ENCODE results near the gene MAP3K1. TPM values are rescaled to one million over a fixed set of nuclear protein-coding genes. Genes with fewer than 3 reads are reported as not detected.

MAP3K1 gene
- total and polyA plus RNA-seq, 3 experiments from 2014 or later: 18.1 to 34.6 (median 18.7) TPM

DNA sequence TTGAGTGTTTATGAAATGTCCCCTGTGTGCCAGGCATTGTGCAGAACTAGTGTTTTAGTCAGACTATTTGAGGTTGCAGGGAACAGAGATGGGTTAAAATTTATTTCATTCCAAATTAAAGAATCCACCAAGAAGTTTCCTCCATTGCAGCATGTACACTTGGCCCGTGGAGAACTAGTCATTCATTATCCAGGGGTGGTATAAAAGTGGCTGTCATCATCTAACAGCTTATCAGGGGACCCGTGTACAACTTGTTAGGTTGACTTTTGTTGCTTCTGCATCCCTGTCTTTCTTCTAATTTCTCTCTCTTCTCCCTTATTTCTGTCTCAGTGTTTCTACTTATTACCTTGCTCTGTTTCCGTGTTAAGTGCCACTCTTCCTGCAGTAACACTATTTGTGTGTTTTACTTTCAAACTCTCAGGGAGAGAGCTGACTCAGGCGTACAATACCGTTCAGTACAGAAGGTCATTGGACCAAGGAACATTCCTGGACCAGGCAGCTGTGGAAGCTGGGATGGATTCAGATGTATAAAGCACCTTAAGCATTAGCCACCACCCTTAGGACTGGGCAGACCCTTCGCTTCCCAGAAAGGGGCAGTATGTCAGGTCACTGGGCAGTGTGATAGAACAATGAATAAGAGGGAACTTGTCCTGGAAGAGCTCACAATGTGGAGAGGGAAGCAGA, 36.1 kb downstream of the MAP3K1 start:
- no peak for DNase-seq
- CTCF ChIA-PET: interaction anchor here (1.8 kb wide), 1 partner anchor 13 kb away, joined by 7 read pairs; no protein-coding TSS in a partner anchor
- no peaks in the 10 kb centered on the region for H3K9me3 ChIP-seq (ENCODE audit: low read length)
- Mint-ChIP-seq H3K27ac (peak overlapping the region in 7 of 8 donors; percentile 8 to 83 (median 71)), H3K9me3 (no peaks in the 10 kb centered on the region), H3K27me3 (no peaks in the 10 kb centered on the region), H3K4me1 (peaks cover 79 to 95% (median 93%) of the 10 kb centered on the region in 3 donors), H3K4me3 (peak overlapping the region in 6 of 7 donors; percentile 10 to 86 (median 68)), H3K36me3 (peaks cover 0 to 1% (median 1%) of the 10 kb centered on the region in 3 donors)
- peaks cover 90% of the 10 kb centered on the region for H3K4me1 ChIP-seq (ENCODE audit: insufficient read depth, low read length)
- POLR2A ChIA-PET: no interaction called here
- H3K27ac ChIP-seq (ENCODE audit: low read depth, low read length): no peak overlapping the region
- no peaks in the 10 kb centered on the region for H3K27me3 ChIP-seq (ENCODE audit: insufficient read depth, low read length, poor library complexity, severe bottlenecking)
- no peaks in the 10 kb centered on the region for H3K36me3 ChIP-seq (ENCODE audit: insufficient read depth, low read length)
- no peak overlapping the region for H3K4me3 ChIP-seq (ENCODE audit: low read length)

DNA sequence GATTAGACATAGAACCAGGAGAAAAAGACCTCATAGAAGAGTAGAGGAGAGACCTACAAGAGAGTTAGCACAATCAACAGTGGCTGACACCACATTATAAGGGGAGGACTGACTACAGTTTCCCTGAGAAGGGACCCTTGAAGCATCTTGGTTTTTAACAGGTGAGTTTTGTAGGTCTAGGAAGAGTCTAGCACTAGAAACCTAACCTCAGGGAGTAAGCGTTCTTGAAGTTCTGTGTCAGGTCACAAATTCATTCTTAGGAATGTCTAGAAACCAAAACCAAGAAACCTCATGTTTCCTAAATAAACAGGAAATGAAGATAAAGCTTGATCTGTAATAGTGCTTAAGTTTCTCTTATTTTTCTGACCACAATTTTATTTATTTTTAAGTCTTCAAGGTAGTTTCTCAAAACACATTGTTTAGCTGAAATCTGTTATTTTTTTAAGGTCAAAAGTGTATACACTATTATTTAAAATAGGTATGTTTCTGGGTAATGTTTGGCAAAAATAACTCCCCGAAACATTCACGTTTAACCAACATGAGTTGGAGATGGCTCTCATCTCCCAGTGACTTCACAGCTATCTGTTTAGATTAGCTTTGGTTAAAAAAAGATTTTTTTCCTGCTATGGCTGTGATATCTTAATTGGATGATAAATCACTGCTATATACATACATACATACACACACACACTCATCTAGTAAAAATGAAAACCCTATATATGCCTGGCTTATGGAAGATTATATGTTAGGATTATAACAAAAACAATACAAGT, 37.1 kb downstream of the MAP3K1 start:
- no peaks in the 10 kb centered on the region for H3K27me3 Mint-ChIP-seq
- ChIA-PET CTCF (interaction anchor here (1.8 kb wide), 1 partner anchor 14 kb away, joined by 7 read pairs; no protein-coding TSS in a partner anchor), POLR2A (no interaction called here)
- Histone ChIP-seq H3K9me3 (ENCODE audit: low read length) (no peaks in the 10 kb centered on the region), H3K4me3 (ENCODE audit: low read length) (peak overlapping the region; percentile 3), H3K27me3 (ENCODE audit: insufficient read depth, low read length, poor library complexity, severe bottlenecking) (no peaks in the 10 kb centered on the region), H3K36me3 (ENCODE audit: insufficient read depth, low read length) (no peaks in the 10 kb centered on the region), H3K4me1 (ENCODE audit: insufficient read depth, low read length) (peaks cover 80% of the 10 kb centered on the region), H3K27ac (ENCODE audit: low read depth, low read length) (no peak overlapping the region)
- H3K4me3 Mint-ChIP-seq: peak overlapping the region; percentile 8 to 86 (median 65)
- no peaks in the 10 kb centered on the region for H3K9me3 Mint-ChIP-seq
- H3K27ac Mint-ChIP-seq: peak overlapping the region; percentile 8 to 83 (median 68)
- DNase-seq: no peak
- peaks cover 78 to 95% (median 92%) of the 10 kb centered on the region in 3 donors for H3K4me1 Mint-ChIP-seq
- peaks cover 0 to 4% (median 0%) of the 10 kb centered on the region in 3 donors for H3K36me3 Mint-ChIP-seq

DNA sequence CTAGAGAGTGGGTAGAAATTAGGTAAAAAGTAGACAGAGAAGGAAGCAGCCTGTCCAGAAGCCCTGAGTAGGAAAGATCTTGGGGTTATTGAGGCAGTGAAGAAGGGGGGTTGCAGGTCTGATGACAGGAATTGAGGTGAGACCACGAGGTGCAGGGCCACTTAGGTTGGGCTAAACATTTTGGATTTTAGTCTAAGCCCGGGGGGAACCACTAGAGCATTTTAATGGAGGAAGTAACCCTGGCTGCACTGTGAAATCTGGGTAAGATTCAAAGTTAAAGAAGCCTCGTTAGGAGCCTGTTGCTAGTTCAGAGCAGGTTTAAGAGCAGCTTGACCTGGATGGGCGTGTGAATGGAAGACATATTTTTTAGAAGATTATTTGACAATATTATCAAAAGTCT, 38.3 kb downstream of the MAP3K1 start:
- CTCF ChIA-PET: no interaction called here
- peak overlapping the region; percentile 2 to 53 (median 21) for H3K4me3 Mint-ChIP-seq

DNA sequence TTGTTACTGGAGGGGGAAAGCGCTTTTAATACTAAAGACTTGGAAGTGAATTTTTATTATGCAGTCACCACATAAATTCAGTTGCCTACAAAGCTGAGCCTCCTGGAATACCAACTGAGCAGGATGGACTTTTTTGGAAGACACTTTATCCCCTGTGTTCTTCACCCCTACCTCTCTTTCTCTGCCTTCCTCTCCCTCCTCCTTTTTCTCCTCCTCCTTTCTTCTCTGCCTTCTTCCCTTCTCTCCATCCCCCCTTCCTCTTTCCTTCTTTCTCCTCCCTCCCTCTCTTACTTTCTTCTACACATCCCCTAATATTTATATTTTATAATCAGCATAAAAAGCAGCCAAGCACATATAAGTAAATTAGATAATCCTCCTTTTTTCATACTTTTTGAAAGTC, 39.6 kb downstream of the MAP3K1 start:
- H3K27ac Mint-ChIP-seq: peak overlapping the region in 5 of 8 donors; percentile 25 to 91 (median 54)
- no peak overlapping the region for H3K27ac ChIP-seq (ENCODE audit: low read depth, low read length)
- H3K27me3 ChIP-seq (ENCODE audit: insufficient read depth, low read length, poor library complexity, severe bottlenecking): no peaks in the 10 kb centered on the region
- H3K4me3 Mint-ChIP-seq: peak overlapping the region in 3 of 7 donors; percentile 0 to 36 (median 15)
- ChIA-PET POLR2A (no interaction called here), CTCF (interaction anchor here (0.7 kb wide), 1 partner anchor 16 kb away, joined by 3 read pairs; no protein-coding TSS in a partner anchor)
- H3K36me3 Mint-ChIP-seq: peaks cover 0 to 24% (median 2%) of the 10 kb centered on the region in 3 donors
- peaks cover 3% of the 10 kb centered on the region for H3K36me3 ChIP-seq (ENCODE audit: insufficient read depth, low read length)
- H3K4me3 ChIP-seq (ENCODE audit: low read length): no peak overlapping the region
- H3K27me3 Mint-ChIP-seq: no peaks in the 10 kb centered on the region
- H3K9me3 Mint-ChIP-seq: no peaks in the 10 kb centered on the region
- H3K4me1 ChIP-seq (ENCODE audit: insufficient read depth, low read length): peaks cover 56% of the 10 kb centered on the region
- no peak for DNase-seq
- H3K4me1 Mint-ChIP-seq: peaks cover 58 to 85% (median 74%) of the 10 kb centered on the region in 3 donors
- no peaks in the 10 kb centered on the region for H3K9me3 ChIP-seq (ENCODE audit: low read length)

More for the DNA sequence above, 38.3 kb downstream of the MAP3K1 start:
- DNase-seq: no peak
- H3K36me3 Mint-ChIP-seq: peaks cover 0 to 15% (median 2%) of the 10 kb centered on the region in 3 donors
- H3K36me3 ChIP-seq (ENCODE audit: insufficient read depth, low read length): no peaks in the 10 kb centered on the region
- peak overlapping the region in 6 of 8 donors; percentile 19 to 51 (median 42) for H3K27ac Mint-ChIP-seq
- peaks cover 69 to 94% (median 85%) of the 10 kb centered on the region in 3 donors for H3K4me1 Mint-ChIP-seq
- H3K27me3 Mint-ChIP-seq: no peaks in the 10 kb centered on the region
- H3K4me3 ChIP-seq (ENCODE audit: low read length): no peak overlapping the region
- H3K27ac ChIP-seq (ENCODE audit: low read depth, low read length): no peak overlapping the region
- H3K9me3 ChIP-seq (ENCODE audit: low read length): no peaks in the 10 kb centered on the region
- peaks cover 68% of the 10 kb centered on the region for H3K4me1 ChIP-seq (ENCODE audit: insufficient read depth, low read length)
- no peaks in the 10 kb centered on the region for H3K27me3 ChIP-seq (ENCODE audit: insufficient read depth, low read length, poor library complexity, severe bottlenecking)
- H3K9me3 Mint-ChIP-seq: no peaks in the 10 kb centered on the region
- POLR2A ChIA-PET: no interaction called here

DNA sequence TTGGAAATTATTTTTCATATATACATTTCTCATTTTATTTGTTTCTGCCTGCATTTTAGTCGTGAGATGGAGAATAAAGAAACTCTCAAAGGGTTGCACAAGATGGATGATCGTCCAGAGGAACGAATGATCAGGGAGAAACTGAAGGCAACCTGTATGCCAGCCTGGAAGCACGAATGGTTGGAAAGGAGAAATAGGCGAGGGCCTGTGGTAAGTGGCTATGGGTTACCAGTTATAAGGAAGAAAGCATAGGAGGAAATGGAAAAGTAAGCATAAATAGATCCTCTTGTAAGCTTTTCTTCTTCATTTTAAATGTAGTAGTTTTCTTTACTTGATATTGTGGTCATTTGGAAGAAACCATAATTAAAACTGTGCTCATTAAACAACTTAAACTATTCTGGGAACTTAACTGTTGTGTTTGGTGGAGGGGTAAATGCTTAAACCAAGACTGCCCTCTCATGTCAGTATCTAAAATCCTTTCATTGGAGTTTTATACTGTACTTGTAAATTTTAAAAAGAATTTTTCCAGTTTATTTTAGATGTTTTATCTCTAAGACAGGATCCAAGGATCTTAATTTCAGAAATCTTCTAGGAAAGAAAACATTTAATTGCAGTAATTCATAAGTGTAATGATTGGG, 41.3 kb downstream of the MAP3K1 start:
- peaks cover 5% of the 10 kb centered on the region for H3K36me3 ChIP-seq (ENCODE audit: insufficient read depth, low read length)
- H3K27ac Mint-ChIP-seq: peak overlapping the region in 3 of 8 donors; percentile 4 to 68 (median 42)
- H3K27me3 ChIP-seq (ENCODE audit: insufficient read depth, low read length, poor library complexity, severe bottlenecking): no peaks in the 10 kb centered on the region
- no peaks in the 10 kb centered on the region for H3K9me3 ChIP-seq (ENCODE audit: low read length)
- peaks cover 38% of the 10 kb centered on the region for H3K4me1 ChIP-seq (ENCODE audit: insufficient read depth, low read length)
- H3K27me3 Mint-ChIP-seq: no peaks in the 10 kb centered on the region
- DNase-seq: no peak
- H3K4me1 Mint-ChIP-seq: peaks cover 51 to 76% (median 65%) of the 10 kb centered on the region in 3 donors
- no peaks in the 10 kb centered on the region for H3K9me3 Mint-ChIP-seq
- POLR2A ChIA-PET: no interaction called here
- H3K36me3 Mint-ChIP-seq: peaks cover 0 to 36% (median 9%) of the 10 kb centered on the region in 3 donors
- H3K27ac ChIP-seq (ENCODE audit: low read depth, low read length): no peak overlapping the region
- CTCF ChIA-PET: no interaction called here
- no peak overlapping the region for H3K4me3 Mint-ChIP-seq
- H3K4me3 ChIP-seq (ENCODE audit: low read length): no peak overlapping the region

DNA sequence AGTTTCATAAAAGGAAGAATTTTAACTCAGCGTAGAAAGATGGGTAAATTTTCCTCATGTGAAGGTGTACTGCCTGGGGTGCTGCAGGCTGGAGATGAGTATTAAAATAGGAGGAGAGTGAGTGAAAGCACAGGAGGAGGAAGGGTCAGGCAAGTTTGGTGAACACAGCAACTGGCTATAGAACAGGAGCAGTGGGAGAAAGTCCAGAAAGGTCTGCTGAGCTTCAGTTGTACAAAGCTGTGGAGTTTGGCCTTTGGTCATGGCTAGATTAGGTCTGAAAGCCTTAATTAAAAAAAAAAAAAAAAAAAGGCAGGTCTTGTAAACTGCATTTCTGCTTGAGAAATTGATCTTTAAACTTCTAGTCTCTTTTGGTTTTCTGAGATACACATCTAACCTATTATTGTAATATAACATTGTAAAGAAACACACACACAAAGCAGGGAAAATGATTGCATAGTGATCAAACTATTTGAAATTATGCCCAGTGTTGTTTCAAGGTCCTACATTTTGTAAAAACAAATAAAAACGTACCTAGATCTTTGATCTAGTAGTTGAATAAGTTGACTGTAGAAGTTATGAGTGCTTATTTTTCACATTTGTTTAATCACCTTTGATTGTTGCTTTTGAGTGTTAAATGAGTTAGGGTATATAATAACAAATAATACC, 43.6 kb downstream of the MAP3K1 start:
- CTCF ChIA-PET: interaction anchor here (1.3 kb wide), 1 partner anchor 588 kb away, joined by 3 read pairs; no protein-coding TSS in a partner anchor
- H3K9me3 ChIP-seq (ENCODE audit: low read length): no peaks in the 10 kb centered on the region
- peaks cover 0 to 55% (median 12%) of the 10 kb centered on the region in 3 donors for H3K36me3 Mint-ChIP-seq
- no peak overlapping the region for H3K4me3 Mint-ChIP-seq
- H3K4me1 Mint-ChIP-seq: peaks cover 40 to 62% (median 58%) of the 10 kb centered on the region in 3 donors
- no peaks in the 10 kb centered on the region for H3K9me3 Mint-ChIP-seq
- no peak for DNase-seq
- no peak overlapping the region for H3K4me3 ChIP-seq (ENCODE audit: low read length)
- peaks cover 18% of the 10 kb centered on the region for H3K4me1 ChIP-seq (ENCODE audit: insufficient read depth, low read length)
- POLR2A ChIA-PET: no interaction called here
- H3K27ac Mint-ChIP-seq: peak overlapping the region in 5 of 8 donors; percentile 13 to 76 (median 63)
- no peaks in the 10 kb centered on the region for H3K27me3 ChIP-seq (ENCODE audit: insufficient read depth, low read length, poor library complexity, severe bottlenecking)
- H3K27me3 Mint-ChIP-seq: no peaks in the 10 kb centered on the region
- H3K27ac ChIP-seq (ENCODE audit: low read depth, low read length): no peak overlapping the region
- peaks cover 10% of the 10 kb centered on the region for H3K36me3 ChIP-seq (ENCODE audit: insufficient read depth, low read length)

DNA sequence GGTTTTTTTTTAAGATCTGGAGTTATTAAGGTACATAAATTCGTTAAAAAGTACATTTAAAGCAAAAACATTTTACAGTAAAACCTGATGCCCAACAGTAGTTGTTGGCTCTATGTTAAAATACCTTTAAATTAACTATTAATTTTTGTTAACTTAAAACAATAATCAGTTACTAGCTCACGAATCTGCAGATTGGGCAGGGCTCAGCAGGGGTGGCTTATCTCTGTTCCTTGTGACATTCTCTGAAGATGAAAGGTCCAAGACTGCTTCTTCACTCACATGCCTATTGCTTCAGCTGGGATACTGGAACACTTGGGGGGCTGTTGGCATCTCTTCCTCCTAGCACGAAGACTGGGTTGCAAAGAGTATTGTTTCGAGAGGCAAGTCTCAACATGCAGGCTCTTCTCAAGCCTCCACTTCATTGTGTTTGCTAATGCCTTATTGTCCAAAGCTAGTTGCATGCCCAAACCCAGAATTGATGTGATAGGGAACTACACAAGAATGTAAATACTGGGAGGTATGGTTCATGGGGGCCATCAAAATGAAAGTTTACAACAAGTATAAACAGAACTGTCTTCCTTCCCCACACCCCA, 46.6 kb downstream of the MAP3K1 start:
- Histone ChIP-seq H3K27me3 (ENCODE audit: insufficient read depth, low read length, poor library complexity, severe bottlenecking) (no peaks in the 10 kb centered on the region), H3K27ac (ENCODE audit: low read depth, low read length) (no peak overlapping the region), H3K4me1 (ENCODE audit: insufficient read depth, low read length) (no peaks in the 10 kb centered on the region), H3K4me3 (ENCODE audit: low read length) (no peak overlapping the region), H3K36me3 (ENCODE audit: insufficient read depth, low read length) (peaks cover 30% of the 10 kb centered on the region), H3K9me3 (ENCODE audit: low read length) (no peaks in the 10 kb centered on the region)
- H3K36me3 Mint-ChIP-seq: peaks cover 0 to 76% (median 18%) of the 10 kb centered on the region in 3 donors
- H3K27ac Mint-ChIP-seq: peak overlapping the region in 3 of 8 donors; percentile 38 to 59 (median 44)
- peaks cover 24 to 34% (median 32%) of the 10 kb centered on the region in 3 donors for H3K4me1 Mint-ChIP-seq
- ChIA-PET POLR2A (no interaction called here), CTCF (interaction anchor here (1.6 kb wide), 2 partner anchors 7 to 591 kb away, joined by 4 to 5 read pairs; no protein-coding TSS in a partner anchor)
- no peak for DNase-seq
- H3K4me3 Mint-ChIP-seq: no peak overlapping the region
- no peaks in the 10 kb centered on the region for H3K9me3 Mint-ChIP-seq
- H3K27me3 Mint-ChIP-seq: no peaks in the 10 kb centered on the region

Data from CD8-positive, alpha-beta memory T cell (primary cell).